GM21390 (cell line): Measurements from ENCODE around the gene SLC9A7.
A peak's percentile ranks its signal among the peaks of the same experiment; 100 is the strongest.

Source experiments
- ATAC-seq: cut with Tn5 transposase; IDR thresholded peaks from one replicate; pipeline ENCODE4 v1.9.1; 2021; ENCODE audit not compliant: unreplicated experiment

The SLC9A7 gene

DNA sequence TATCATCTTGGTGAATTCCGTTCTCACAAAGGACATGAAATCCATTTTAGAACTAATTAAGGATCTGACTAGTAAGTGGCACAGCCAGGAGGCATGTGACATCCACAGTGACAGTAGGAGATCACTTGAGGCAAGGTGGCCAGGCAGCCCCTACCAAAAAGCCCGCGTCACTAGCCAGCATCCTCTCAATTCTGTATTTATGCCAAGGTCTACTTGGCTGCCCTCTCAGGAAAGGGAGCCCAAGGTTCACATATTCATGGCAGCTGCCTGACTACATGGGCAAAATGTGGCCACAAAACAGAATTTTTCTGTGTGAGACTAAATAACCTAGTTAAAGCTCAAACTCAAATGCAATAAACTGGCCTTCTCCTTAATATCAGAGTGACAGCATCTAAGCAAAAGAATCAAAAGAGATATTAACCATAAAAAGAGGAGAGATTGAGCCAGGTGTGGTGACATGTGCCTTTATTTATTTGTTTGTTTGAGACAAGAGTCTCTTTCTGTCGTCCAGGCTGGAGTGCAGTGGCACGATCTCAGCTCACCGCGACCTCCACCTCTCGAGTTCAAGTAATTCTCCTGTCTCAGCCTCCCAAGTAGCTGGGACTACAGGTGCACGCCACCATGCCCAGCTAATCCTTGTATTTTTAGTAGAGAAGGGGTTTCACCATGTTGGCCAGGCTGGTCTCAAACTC lies 51.5 kb downstream of the SLC9A7 start:
- ATAC-seq = no peak

DNA sequence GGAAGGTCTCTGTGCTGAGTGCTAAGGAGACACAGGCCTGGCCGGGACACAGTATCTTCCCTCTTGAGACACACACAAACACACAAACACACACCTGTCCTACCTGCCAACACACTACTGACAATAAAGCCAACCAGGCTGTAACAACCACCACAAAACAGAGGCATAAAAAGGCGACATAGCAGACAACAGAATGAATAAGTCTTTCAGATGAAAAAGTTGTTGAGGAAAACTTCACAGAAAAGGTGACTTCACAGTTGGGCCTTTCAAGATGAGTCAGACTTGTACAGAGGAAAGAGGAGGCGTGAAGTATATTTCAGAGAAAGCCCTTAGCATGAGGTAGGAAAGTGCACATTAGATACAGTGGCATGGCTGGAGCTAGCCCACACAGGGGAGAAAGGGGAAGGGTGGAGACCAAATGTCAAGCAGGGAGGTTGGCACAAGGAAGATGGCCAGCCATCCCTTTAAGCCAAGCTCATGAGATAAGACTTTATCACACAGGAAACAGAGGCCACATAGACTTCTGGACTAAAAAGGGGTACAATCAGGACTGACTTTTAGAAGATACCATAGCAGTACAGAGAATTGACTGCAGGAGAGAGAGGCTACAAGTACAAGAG lies 54.0 kb downstream of the SLC9A7 start:
- ATAC-seq = peak; percentile 92

DNA sequence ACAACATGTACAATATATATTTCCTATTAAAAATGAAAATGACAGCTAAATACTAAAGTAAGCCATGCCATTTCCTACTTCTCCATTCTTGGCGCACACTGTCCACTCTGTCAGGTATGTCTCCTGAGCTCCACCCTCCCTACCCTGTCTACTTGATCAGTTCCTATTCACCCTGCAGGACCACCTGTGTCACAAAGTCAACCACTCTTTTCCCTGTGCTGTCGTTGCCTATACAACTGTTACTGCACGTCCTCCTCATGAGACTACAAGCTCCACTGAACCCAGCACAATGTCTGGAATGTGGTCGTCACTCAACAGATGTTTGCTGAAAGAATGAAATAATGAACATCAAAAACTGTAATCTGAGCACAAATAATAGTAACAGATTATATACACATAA lies 54.9 kb downstream of the SLC9A7 start:
- ATAC-seq = peak; percentile 53

DNA sequence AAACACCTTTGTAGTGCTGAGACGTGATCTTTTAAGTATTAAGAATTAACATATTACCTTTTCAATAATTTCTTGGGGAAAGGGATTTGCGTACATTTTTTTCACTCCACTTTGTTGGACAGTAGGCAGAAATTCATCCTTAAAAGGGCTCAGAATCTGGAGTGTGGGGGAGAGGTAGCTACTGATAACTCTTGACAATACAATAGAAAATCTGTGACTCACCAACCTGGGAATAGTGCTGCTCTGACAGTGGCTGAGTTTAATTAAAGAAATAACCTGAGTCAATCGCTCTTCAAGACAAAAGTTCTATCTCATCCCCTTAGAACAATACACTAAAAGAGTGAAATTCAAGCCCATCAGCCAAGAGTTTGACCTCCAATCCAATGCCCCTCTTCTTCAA lies 60.2 kb downstream of the SLC9A7 start:
- no peak for ATAC-seq

DNA sequence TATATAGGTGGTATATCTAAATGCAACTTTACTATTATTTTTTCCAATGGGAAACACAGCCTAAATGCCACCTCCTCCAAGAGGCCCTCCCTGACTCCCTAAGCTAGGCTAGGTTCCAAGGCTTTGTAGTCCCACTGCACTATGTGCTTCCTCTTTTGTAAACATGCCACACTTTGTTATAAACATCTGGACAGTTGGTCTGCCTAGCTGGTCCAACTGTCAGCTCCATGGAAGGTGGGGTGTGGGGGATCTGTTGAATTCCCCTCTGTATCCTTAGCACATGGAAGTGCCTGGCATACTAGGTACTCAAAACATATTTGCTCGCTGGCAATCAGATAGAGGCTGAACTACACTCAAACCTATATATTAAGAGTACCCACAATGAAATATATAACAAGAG lies 63.4 kb downstream of the SLC9A7 start:
- ATAC-seq = no peak

DNA sequence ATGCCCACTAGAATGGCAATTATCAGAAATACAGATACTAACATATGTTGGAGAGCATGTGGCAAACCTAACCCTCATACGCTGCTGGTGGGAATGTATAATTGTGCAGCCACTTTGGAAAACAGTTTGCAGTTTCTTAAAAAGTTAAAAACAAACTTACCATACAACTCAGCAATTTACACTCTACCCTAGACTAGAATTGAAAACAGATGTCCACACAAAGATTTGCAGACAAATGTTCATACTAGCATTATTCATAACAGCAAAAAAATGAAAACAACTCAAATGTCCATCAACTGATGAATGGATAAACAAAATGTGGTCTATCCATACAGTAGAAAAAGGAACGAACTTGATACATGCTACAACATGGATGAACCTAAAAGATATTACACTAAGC lies 64.4 kb downstream of the SLC9A7 start:
- no peak for ATAC-seq

DNA sequence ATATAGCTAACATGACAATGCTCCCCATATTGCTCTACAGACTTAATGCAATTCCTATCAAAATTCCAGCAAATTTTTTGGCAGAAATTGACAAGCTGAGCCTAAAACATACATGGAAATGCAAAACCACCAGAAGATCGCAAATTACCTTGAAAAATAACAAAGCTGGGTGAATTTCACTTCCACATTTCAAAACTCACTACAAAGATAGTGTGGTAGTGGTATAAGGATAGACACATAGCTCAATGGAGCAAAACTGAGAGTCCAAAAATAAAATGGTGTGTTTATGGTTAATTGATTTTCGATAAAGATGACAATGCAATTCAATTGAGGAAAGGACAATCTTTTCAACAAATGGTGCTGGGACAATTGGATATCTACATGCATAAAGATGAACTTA lies 65.8 kb downstream of the SLC9A7 start:
- peak; percentile 69 for ATAC-seq

DNA sequence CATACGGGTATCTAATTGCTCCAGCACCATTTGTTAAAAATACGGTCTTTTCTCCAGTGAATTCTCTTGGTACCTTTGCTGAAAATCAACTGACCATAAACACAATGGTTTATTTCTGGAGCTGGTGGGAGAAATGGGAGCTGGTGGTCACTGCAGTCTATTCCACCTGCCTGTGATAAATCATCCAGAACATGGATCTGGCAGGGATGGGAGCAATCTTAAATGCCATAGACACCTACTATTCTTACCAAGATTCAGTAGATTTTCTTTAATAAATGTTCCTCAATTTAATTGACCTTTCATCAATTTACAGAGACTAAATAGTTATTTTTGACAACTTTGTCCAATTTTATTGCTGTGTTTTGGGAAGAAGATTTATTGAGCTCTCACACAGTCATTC lies 68.1 kb downstream of the SLC9A7 start:
- ATAC-seq = no peak

DNA sequence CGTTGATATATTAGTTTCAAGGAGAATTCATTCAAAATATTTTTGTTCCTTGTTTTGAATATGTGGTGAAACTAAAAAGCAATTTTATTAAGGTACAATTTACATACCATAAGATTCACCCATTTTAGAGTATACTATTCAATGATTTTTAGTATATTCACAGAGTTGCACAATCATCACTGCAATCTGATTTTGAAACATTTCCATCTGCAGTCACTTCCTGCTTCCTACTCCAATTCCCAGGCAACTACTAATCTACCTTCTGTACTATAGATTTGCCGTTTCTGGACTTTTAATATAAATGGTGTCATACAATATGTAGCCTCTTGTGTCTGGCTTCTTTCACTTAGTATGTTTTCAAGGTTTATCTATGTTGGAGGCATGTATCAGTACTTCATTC lies 71.3 kb downstream of the SLC9A7 start:
- ATAC-seq = no peak

DNA sequence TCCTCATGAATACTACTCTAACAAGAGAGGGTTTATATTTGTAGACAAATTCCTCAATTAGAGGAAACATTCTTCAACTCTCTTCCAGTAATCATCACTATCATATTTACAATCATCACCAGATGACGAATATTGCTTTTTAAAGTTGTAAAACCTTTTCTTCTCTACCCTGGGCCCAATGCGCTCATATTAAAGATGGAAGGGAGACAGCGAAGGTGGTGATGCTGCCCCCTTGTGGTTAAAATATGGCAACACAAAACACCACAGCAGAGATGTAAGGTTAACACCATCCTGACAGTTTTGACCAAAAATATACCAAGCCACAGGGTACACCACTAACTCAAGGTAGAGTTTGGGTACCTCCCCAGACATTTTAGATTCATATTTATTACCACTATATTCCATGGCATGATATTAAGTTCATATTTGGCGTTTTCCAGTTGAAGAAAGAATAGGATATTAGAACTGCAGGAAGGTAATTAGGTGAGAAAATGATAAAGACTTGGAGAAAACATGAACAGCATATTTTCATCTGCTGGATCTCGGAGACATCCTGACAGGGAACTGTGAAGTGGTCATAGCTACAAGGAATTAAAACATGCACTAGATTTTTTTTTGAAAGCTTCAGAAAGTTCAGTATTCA lies 72.8 kb downstream of the SLC9A7 start:
- no peak for ATAC-seq

DNA sequence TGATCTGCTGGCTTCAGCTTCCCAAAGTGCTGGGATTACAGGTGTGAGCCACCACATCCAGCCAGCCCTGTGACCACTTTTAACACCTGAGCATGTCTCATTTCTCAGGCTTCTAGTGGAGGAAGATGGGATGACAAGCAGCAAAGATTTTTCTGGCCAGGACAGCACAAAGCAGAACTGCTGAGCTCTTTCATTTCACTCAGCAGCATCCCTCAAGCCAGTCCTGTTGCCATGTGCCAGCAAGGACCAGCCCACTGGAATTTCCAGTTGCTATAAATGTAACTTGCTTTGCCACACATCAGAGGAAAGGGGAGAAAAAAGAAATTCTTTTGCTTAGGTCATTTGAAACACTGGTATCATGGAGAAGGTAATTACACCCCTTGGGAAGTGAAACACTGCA lies 75.9 kb downstream of the SLC9A7 start:
- no peak for ATAC-seq

DNA sequence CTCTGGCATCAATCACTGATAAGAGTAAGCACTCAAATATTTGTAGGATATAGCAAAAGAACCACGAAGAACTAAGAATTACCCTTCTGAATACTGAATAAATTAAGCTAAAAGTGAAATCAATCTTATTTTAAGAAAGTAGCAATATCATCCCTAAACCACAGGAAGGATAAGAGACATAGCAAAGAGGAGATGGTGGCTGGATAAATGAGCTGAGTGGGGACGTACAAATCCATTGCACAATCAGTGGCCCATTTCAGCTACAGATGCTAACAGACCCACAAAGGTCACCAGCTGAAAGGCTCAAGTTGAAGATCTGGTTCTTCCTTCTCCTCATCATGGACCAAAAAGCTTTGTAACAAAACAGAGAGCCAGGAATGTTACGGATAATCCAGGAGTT lies 77.1 kb downstream of the SLC9A7 start:
- ATAC-seq = no peak

DNA sequence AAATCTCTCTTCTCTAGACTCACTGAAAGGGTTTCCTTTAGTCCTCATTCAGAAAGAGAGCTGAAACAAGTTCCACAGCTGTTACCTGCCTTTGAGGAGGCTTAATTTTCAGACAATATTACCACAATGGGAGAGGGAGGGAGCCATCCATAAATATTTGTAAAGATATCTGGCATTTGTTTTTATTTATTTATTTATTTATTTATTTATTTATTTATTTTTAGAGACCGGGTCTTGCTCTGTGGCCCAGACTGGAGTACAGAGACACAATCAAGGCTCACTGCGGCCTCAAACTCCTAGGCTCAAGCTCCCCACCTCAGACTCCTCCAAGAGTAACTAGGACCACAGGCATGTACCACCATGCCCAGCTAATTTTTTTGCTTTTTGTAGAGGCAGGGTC lies 80.7 kb downstream of the SLC9A7 start:
- ATAC-seq = no peak

DNA sequence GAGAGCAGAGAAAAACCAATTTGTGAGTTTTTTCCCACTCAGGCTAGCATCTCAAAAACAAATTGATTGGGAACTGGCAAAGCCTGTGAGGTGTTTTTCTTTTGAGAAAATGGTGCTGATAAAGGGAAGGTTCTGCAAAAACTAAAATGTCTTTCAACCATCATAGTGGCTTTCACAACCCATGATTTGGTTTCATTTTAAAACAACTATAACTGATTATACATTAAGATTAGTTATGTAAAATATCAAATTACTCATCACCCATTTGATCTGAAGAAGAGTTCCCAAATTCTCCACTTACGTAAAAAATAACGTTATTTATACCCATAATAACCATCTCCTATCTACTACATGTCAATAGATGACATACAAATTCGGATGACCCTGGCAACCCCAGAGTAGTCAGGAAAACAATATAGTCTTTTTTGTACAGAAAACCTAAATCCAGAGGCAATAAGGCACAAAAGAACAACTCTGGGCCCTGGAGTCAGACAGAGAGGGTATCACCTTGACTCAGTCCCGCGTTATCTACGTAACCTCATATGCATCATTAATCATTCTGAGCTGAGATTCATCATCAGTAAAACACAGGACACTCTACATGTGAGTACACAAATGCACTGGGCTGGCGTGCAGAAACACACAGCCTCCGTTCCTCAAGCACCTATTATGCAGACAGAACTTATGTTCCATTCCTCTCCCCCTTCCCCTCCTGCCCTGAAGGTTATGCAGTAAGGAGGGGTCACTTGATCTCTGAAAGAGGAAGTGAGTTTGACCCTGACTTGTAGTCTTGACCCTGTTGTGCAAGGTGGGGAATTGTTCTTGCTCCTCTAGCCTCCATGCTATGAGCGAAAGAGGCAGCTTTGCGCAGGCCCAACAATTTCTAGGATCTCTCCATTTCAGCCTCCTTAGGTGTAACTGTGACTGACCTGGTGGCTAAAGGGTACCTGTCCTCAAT lies 82.2 kb downstream of the SLC9A7 start:
- ATAC-seq = no peak

DNA sequence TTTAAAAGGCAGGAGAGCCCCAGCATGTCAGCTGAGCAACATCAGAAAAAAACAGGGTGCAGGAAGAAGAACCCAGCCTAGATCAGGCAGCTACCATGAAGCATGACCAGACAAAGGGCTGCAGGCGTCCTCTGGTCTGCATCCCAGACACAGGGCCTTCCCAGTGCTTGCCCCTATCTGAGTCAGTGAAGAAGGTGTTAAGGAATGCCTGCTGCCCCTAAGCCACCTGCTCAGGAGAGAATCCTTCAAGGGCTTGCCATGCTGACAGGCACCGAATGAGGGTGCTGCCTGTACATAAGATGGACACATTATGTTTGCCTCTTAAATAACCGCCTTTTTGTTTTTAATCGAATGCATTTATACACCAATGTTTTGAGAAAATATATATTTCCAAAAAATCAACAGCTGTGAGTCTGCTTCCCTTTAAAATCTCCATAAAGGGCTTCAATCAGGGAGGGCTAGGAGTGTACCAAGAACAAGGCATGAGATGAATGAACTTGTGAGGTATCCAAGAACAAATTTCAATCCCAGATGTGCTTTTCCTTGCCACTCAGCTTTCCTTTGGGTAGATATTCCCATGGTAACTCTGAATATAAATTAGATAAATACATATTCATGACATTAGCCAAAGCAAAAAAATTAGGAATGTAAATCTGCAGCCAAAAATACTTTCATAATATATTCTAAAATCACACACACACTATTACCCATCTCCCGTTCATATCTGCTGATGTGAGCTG lies 85.1 kb downstream of the SLC9A7 start:
- ATAC-seq = no peak

DNA sequence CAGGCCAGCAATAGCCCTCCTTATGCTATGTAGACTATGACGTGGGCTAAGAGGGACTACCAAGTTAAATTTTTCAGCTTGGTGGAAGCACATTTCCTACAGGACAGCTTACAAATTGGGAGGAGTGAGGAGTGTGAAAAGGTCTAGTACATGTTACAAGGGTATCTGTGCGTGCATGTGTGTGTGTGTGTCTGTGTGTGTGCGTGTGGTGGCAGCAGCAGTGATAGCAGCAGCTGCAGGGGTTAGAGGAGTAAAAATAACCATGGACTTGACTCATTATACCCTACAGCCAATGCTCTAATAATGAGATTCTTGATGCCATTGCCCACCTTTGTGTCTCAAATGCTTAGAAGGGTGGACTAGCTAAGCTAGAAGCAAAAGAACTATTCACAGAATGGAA lies 88.6 kb downstream of the SLC9A7 start:
- ATAC-seq = no peak

DNA sequence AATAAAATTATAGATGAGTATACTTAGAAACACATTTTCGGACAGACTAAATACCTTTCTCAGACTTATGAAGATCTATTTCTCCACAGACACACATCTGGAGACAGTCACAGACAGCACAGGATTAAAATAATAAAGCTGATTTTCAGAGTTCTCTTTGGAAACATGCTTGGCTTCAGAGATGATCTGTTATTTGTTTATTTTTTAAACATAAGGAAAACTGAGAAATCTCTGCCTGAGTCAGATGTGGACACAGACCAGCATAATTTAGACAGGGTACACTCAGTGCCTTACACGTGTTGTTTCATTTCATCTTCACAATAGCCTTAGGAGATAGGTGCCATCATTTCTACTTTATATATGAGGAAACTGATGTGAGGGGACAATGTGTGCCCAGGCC lies 92.1 kb downstream of the SLC9A7 start:
- ATAC-seq = no peak

DNA sequence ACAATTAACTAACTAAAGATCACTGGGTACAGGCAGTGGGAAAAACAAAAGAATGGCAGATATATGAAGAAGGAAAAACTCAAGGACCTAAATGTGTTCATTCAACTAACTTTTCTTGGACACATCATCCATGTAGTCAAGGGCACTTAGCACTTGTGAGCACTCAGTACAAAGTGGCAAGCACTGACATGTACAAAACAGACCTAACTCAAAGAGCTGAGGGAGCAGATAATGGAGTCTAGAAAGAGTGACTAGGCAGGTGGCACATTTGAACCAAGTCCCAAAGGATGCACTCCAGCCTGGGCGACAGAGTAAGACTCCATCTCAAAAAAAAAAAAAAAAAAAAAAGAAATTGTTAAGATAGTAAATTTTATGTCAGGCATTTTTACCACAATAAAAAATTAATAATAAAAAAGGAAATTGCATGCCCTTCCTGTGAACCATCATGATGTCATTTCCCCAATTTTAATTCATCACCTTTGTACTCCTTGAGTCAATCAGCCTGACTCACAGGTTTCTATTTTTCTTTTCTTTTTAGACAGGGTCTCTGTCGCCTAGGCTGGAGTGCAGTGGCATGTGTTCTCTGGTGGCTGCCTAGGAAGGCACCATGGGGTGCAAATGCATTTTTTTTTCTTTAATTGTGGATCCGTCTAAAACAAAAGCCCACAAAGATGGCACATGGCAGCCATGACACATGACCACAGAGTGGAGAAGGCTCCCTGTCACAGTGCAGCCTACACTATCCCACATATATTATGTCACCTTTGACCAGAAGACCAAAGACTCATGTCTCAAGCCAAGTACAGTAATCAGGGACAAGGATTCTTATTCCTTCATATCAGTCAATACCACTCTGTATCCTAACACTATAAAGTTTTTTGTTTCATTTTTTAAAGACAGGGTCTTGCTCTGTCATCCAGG lies 93.4 kb downstream of the SLC9A7 start:
- no peak for ATAC-seq

DNA sequence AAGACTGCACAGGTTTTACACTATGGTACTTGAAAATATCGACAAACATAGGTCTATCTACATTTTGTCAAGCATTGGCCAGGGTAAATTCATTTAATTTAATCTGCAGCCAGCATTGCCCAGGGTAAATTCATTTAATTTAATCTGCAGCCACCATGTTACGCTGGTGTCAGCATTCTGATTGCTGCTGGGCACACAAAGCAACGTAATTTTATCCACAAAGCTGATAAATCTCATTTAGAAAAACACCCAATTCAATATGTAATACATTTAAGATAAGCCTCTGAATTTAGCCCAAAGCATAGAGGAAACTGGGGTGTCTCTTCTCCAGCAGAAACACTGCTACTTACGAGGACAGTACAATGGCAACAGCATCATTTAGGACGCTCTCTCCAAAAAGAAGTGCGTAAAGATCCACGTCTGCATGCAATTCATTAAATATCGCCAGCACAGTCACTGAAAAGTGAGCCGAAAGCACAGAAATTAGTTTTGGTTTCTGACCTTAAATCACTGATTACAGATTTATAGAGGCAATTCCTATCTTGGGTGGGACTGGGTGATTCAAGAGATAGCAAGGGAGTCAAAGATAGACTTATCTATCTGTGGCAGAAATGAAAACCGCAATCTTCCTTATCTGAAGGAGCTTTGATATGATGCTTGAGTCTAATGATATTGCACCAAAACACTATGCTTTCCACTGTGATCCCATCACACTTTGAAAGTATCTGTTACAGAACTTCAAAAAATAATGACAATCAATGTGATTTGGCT lies 96.5 kb downstream of the SLC9A7 start:
- no peak for ATAC-seq
